A549 (cell line): ENCODE measurements around the gene CREBZF.

Experiments used
- CHD2 ChIP-seq: fragments of 150-350 bp; IDR thresholded peaks from 2 replicates; pipeline ENCODE4 v1.6.1; 2014; ENCODE audit warnings: low read length; ENCODE audit not compliant: partially characterized antibody
- CTCF ChIP-seq: fragments of >200 bp; sonication (Bioruptor Twin); formaldehyde crosslinking; IDR thresholded peaks from 3 replicates; pipeline ENCODE4 v1.5.1; 2016
- ESRRA ChIP-seq: fragments of 150-350 bp; IDR thresholded peaks from 2 replicates; pipeline ENCODE4 v1.6.1; 2014; ENCODE audit warnings: mild to moderate bottlenecking, low read length, borderline replicate concordance
- HMGXB4 ChIP-seq: fragments of 250-450 bp; sonication (Bioruptor Pico); IDR thresholded peaks from 2 replicates; pipeline ENCODE4 v1.5.0; 2021; ENCODE audit warnings: mild to moderate bottlenecking, moderate library complexity, borderline replicate concordance
- MAFK ChIP-seq: fragments of 450-650 bp; IDR thresholded peaks from 2 replicates; pipeline ENCODE4 v1.6.1; 2014; ENCODE audit not compliant: partially characterized antibody
- MAX ChIP-seq: IDR thresholded peaks from 2 replicates; pipeline ENCODE4 v1.6.1; 2012
- POLR2AphosphoS2 ChIP-seq: conservative IDR thresholded peaks from 2 replicates; pipeline ENCODE4 v1.6.1; 2012; ENCODE audit warnings: low read length, improper control_type of control experiment, inconsistent platforms
- RAD21 ChIP-seq, 2 experiments: fragments of >200 bp in 1 of 2; sonication (Bioruptor Twin) in 1 of 2; formaldehyde crosslinking in 1 of 2; IDR thresholded peaks in 1 of 2; conservative IDR thresholded peaks in 1 of 2; 2 replicates in 1 of 2; 3 replicates in 1 of 2; pipeline ENCODE4 v1.6.1; 2012 to 2018; ENCODE audit warnings: inconsistent platforms in 1 of 2
- REST ChIP-seq: fragments of 200-600 bp; sonication (generic); IDR thresholded peaks from 2 replicates; pipeline ENCODE4 v1.6.1; 2016; ENCODE audit warnings: antibody characterized with exemption, mild to moderate bottlenecking, moderate library complexity
- RNF2 ChIP-seq: fragments of 200-600 bp; sonication (generic); IDR thresholded peaks from 2 replicates; pipeline ENCODE4 v1.6.1; 2016; ENCODE audit warnings: low read depth, mild to moderate bottlenecking, antibody characterized with exemption, moderate library complexity, borderline replicate concordance

GRCh38 chr11:85634747-85635146 is 30.2 kb downstream of the CREBZF start:
- TF ChIP-seq HMGXB4 (CRISPR knock-in tag) = no peak
- no peak for TF ChIP-seq RNF2
- no peak for TF ChIP-seq MAFK
- no peak for TF ChIP-seq CHD2
- no peak for TF ChIP-seq RAD21 (conservative IDR thresholded peaks at IDR 0.05 in 1 of 2, IDR thresholded peaks at IDR 0.05 in 1 of 2)
- TF ChIP-seq MAX = no peak
- TF ChIP-seq REST = no peak
- TF ChIP-seq ESRRA = no peak
- no peak for TF ChIP-seq POLR2AphosphoS2
- TF ChIP-seq CTCF = no peak
